ENCODE data around the gene CTSC.

Gene CTSC

GRCh38 chr11:88315015-88315414 lies 22.5 kb downstream of the CTSC start:
- H3K9me3 Mint-ChIP-seq, result no peaks in the 10 kb centered on the region
- H3K27ac Mint-ChIP-seq, result no peak overlapping the region
- no peak for ATAC-seq
- no peak overlapping the region for H3K4me3 Mint-ChIP-seq
- H3K36me3 Mint-ChIP-seq, result peaks cover 78% of the 10 kb centered on the region
- DNase-seq (ENCODE audit: low spot score in 2 of 2), result no peak
- H3K4me1 Mint-ChIP-seq, result peaks cover 46% of the 10 kb centered on the region

GRCh38 chr11:88313441-88313840 lies 24.1 kb downstream of the CTSC start:
- H3K36me3 Mint-ChIP-seq, result peaks cover 87% of the 10 kb centered on the region
- peaks cover 48% of the 10 kb centered on the region for H3K4me1 Mint-ChIP-seq
- ATAC-seq (no peak), DNase-seq (ENCODE audit: low spot score in 2 of 2) (no peak)
- no peak overlapping the region for H3K4me3 Mint-ChIP-seq
- no peaks in the 10 kb centered on the region for H3K9me3 Mint-ChIP-seq
- peak overlapping the region; percentile 79 for H3K27ac Mint-ChIP-seq

- no peak for ATAC-seq
- H3K27ac Mint-ChIP-seq, result peak overlapping the region; percentile 79
- peaks cover 87% of the 10 kb centered on the region for H3K36me3 Mint-ChIP-seq
- no peak for DNase-seq (ENCODE audit: low spot score in 2 of 2)
- H3K4me1 Mint-ChIP-seq, result peaks cover 56% of the 10 kb centered on the region
- H3K4me3 Mint-ChIP-seq, result no peak overlapping the region
- H3K9me3 Mint-ChIP-seq, result no peaks in the 10 kb centered on the region
Measured at GRCh38 chr11:88312628-88313027, 24.9 kb downstream of the CTSC start.

- ATAC-seq (no peak), DNase-seq (ENCODE audit: low spot score in 2 of 2) (no peak)
- Mint-ChIP-seq H3K9me3 (no peaks in the 10 kb centered on the region), H3K4me1 (peaks cover 66% of the 10 kb centered on the region), H3K4me3 (no peak overlapping the region), H3K27ac (no peak overlapping the region), H3K36me3 (peaks cover 90% of the 10 kb centered on the region)
Measured at GRCh38 chr11:88310246-88310645, 27.3 kb downstream of the CTSC start.

DNA sequence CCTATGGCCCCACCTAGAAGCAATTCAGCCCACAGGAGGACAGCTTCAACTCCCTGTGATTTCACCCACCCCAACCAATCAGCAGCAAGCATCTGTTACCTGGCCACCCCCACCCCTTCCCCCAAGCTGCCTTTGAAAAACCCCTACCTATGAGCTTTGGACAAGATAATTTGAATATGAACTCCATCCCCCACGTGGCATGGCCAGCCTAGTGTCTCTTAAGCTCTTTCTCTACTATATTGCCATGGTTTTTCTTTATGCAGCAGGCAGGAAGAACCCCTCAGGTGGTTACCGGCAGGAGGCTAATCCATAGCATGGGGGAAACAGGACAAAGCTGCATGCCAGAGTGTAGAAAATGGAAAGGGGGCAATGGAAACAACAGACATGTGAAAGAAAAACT lies 29.0 kb downstream of the CTSC start:
- ATAC-seq (no peak), DNase-seq (ENCODE audit: low spot score in 2 of 2) (no peak)
- H3K4me3 Mint-ChIP-seq, result no peak overlapping the region
- H3K36me3 Mint-ChIP-seq, result peaks cover 95% of the 10 kb centered on the region
- H3K27ac Mint-ChIP-seq, result no peak overlapping the region
- H3K4me1 Mint-ChIP-seq, result peaks cover 60% of the 10 kb centered on the region
- H3K9me3 Mint-ChIP-seq, result no peaks in the 10 kb centered on the region

DNA sequence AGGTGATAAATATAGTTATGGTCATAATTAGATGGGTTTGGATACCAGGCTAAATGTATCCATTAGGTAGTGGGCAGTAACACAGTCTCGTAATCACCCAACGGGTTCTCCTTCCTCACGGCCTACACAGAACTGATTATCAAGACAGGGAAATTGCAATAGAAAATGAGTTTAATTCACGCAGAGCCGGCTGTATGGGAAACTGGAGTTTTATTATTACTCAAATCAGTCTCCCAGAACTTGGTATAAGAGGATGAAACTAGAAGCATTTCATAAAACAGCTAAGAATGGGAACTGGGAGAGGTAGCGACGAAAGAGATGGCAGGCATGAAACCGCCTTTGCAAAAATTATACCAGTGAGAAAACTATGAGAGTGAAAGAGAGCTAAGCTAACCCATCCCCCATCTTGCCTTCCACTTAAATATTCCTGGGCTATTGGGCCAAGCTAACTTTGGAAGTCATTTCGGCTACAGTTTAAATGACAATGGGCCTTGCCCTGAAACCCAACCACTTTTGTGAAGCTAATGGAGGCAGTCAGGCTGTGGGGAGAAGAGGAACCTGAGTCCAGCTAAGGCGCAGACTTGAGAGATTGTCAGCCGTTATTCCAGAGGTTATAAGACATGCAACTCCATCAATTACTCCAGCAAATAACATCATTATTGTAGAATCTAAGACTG lies 29.6 kb downstream of the CTSC start:
- Mint-ChIP-seq H3K36me3 (peaks cover 95% of the 10 kb centered on the region), H3K4me1 (peaks cover 60% of the 10 kb centered on the region), H3K27ac (peak overlapping the region; percentile 76), H3K4me3 (peak overlapping the region; percentile 4), H3K9me3 (no peaks in the 10 kb centered on the region)
- no peak for DNase-seq (ENCODE audit: low spot score in 2 of 2)
- ATAC-seq, result no peak

GRCh38 chr11:88306785-88307184 lies 30.8 kb downstream of the CTSC start:
- no peak for DNase-seq (ENCODE audit: low spot score in 2 of 2)
- Mint-ChIP-seq H3K4me3 (no peak overlapping the region), H3K36me3 (peaks cover 95% of the 10 kb centered on the region), H3K4me1 (peaks cover 63% of the 10 kb centered on the region), H3K9me3 (no peaks in the 10 kb centered on the region), H3K27ac (no peak overlapping the region)
- no peak for ATAC-seq

DNA sequence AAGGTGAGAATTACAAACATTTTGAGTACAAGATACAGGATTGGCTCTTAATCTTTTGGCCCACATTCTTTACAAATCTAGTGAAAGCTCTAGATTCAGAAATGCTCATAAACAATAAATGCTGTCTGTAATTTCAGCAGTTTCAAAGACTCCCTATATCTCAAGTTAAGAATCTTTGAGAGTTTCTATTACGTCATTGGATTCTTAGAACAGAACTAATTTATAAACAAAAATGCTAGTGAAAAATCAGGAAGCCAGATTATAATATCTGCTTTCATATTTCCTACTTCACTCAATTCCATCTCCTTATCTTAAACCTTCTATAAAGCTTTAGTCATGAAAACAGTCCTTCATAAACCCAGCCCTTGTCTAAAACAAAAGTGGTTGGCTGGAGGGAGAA lies 32.1 kb downstream of the CTSC start:
- Mint-ChIP-seq H3K36me3 (peaks cover 96% of the 10 kb centered on the region), H3K4me3 (no peak overlapping the region), H3K9me3 (no peaks in the 10 kb centered on the region), H3K27ac (no peak overlapping the region), H3K4me1 (peaks cover 66% of the 10 kb centered on the region)
- DNase-seq (ENCODE audit: low spot score in 2 of 2), result no peak
- no peak for ATAC-seq

- H3K4me1 Mint-ChIP-seq, result peaks cover 68% of the 10 kb centered on the region
- no peak overlapping the region for H3K4me3 Mint-ChIP-seq
- H3K27ac Mint-ChIP-seq, result no peak overlapping the region
- H3K36me3 Mint-ChIP-seq, result peaks cover 100% of the 10 kb centered on the region
- no peak for DNase-seq (ENCODE audit: low spot score in 2 of 2)
- H3K9me3 Mint-ChIP-seq, result no peaks in the 10 kb centered on the region
- ATAC-seq, result no peak
Measured at GRCh38 chr11:88304352-88304751, 33.2 kb downstream of the CTSC start.

GRCh38 chr11:88303037-88303436 lies 34.5 kb downstream of the CTSC start:
- Mint-ChIP-seq H3K4me3 (peak overlapping the region; percentile 41), H3K27ac (peak overlapping the region; percentile 84), H3K36me3 (peaks cover 100% of the 10 kb centered on the region), H3K4me1 (peaks cover 64% of the 10 kb centered on the region), H3K9me3 (no peaks in the 10 kb centered on the region)
- DNase-seq (ENCODE audit: low spot score in 2 of 2) (peak in 1 of 2 donors; percentile 54), ATAC-seq (peak; percentile 27)

- Mint-ChIP-seq H3K36me3 (peaks cover 99% of the 10 kb centered on the region), H3K4me3 (peak overlapping the region; percentile 41), H3K27ac (peak overlapping the region; percentile 84), H3K9me3 (no peaks in the 10 kb centered on the region), H3K4me1 (peaks cover 62% of the 10 kb centered on the region)
- ATAC-seq, result peak; percentile 83
- peak in 1 of 2 donors; percentile 60 for DNase-seq (ENCODE audit: low spot score in 2 of 2)
Measured at GRCh38 chr11:88301488-88302140, 35.9 kb downstream of the CTSC start.

DNA sequence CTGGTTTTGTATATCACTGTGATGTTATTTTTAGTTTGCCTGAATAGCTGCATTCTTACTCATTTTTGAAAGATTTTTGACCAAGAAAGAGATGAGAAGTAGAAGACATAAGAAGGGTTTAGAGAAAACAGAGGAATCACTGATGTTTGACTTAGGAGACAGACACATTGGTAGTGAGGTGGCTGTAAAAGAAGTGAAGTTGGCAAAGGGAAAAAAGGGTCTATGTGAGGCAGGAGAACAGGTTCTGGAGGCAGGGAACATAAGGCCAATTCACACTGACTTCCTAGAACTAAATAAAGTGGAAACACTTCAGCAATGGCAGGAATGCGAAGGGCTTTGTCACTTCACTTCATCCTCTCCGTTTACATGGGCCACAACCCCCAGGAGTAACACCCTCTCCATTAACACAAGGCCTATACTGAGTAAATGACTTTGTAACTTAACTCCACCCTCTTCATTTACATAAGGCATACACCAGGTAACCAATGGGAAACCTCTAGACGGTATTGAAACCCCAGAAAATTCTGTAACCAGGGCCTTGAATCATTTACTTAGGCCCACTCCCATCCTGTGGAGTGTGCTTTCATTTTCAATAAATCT lies 36.5 kb downstream of the CTSC start:
- Mint-ChIP-seq H3K36me3 (peaks cover 97% of the 10 kb centered on the region), H3K4me3 (peak overlapping the region; percentile 41), H3K4me1 (peaks cover 57% of the 10 kb centered on the region), H3K9me3 (no peaks in the 10 kb centered on the region), H3K27ac (peak overlapping the region; percentile 84)
- ATAC-seq, result peak; percentile 82
- DNase-seq (ENCODE audit: low spot score in 2 of 2), result peak in 1 of 2 donors; percentile 53

DNA sequence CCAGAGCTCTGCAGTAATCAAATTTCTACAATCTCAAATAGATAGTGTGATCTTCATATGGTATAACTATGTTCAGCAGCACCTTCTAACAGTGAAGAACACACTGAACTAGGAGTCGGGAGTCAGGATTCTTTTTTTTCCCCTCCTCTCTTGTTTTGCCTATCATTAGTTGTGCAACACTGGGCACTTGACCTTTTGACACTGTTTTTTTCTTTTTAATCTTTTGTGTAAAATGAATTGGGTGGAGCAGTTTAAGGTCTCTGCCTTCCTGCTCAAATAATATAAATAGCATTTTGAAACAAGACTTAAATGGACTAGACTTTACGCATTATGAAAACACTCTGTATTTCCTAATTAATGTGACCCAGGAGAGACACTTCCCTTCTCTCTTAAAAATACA lies 39.7 kb downstream of the CTSC start:
- no peak for ATAC-seq

GRCh38 chr11:88297421-88297820 lies 40.1 kb downstream of the CTSC start:
- peaks cover 36% of the 10 kb centered on the region for H3K4me1 Mint-ChIP-seq
- ATAC-seq (no peak), DNase-seq (ENCODE audit: low spot score in 2 of 2) (no peak)
- no peaks in the 10 kb centered on the region for H3K9me3 Mint-ChIP-seq
- peaks cover 97% of the 10 kb centered on the region for H3K36me3 Mint-ChIP-seq
- H3K4me3 Mint-ChIP-seq, result no peak overlapping the region
- H3K27ac Mint-ChIP-seq, result no peak overlapping the region

More for the DNA sequence above, 39.7 kb downstream of the CTSC start:
- Mint-ChIP-seq H3K27ac (no peak overlapping the region), H3K36me3 (peaks cover 97% of the 10 kb centered on the region), H3K9me3 (no peaks in the 10 kb centered on the region), H3K4me1 (peaks cover 40% of the 10 kb centered on the region), H3K4me3 (no peak overlapping the region)
- no peak for DNase-seq (ENCODE audit: low spot score in 2 of 2)

- no peak overlapping the region for H3K27ac Mint-ChIP-seq
- DNase-seq (ENCODE audit: low spot score in 2 of 2), result no peak
- ATAC-seq, result no peak
- no peaks in the 10 kb centered on the region for H3K9me3 Mint-ChIP-seq
- no peak overlapping the region for H3K4me3 Mint-ChIP-seq
- peaks cover 96% of the 10 kb centered on the region for H3K36me3 Mint-ChIP-seq
- H3K4me1 Mint-ChIP-seq, result peaks cover 19% of the 10 kb centered on the region
Measured at GRCh38 chr11:88295028-88295427, 42.5 kb downstream of the CTSC start.

- H3K27ac Mint-ChIP-seq, result no peak overlapping the region
- no peak for DNase-seq (ENCODE audit: low spot score in 2 of 2)
- H3K4me3 Mint-ChIP-seq, result no peak overlapping the region
- peaks cover 96% of the 10 kb centered on the region for H3K36me3 Mint-ChIP-seq
- H3K9me3 Mint-ChIP-seq, result no peaks in the 10 kb centered on the region
- peaks cover 12% of the 10 kb centered on the region for H3K4me1 Mint-ChIP-seq
- ATAC-seq, result peak; percentile 37
Measured at GRCh38 chr11:88293931-88294330, 43.6 kb downstream of the CTSC start.

Measured in stimulated activated effector memory CD8-positive, alpha-beta T cell treated with anti-CD3 and anti-CD28 coated beads, Interleukin-12 subunit alpha, Interleukin-12 subunit beta, amount 100 ng/mL, for 72 hours (primary cell).